Hippocampal formation (tissue), 2 donors: ENCODE data around the gene ZCCHC14.
"Not testable (repeated sequence)": the region's sequence is repeated elsewhere in the genome, so short reads cannot be mapped to it uniquely, and the experiment has no call there.

Source experiments
- DNase-seq, 2 donors: peaks; one replicate each; lab custom pipeline; 2025; lab: John Stamatoyannopoulos, UW

ZCCHC14 gene

DNA sequence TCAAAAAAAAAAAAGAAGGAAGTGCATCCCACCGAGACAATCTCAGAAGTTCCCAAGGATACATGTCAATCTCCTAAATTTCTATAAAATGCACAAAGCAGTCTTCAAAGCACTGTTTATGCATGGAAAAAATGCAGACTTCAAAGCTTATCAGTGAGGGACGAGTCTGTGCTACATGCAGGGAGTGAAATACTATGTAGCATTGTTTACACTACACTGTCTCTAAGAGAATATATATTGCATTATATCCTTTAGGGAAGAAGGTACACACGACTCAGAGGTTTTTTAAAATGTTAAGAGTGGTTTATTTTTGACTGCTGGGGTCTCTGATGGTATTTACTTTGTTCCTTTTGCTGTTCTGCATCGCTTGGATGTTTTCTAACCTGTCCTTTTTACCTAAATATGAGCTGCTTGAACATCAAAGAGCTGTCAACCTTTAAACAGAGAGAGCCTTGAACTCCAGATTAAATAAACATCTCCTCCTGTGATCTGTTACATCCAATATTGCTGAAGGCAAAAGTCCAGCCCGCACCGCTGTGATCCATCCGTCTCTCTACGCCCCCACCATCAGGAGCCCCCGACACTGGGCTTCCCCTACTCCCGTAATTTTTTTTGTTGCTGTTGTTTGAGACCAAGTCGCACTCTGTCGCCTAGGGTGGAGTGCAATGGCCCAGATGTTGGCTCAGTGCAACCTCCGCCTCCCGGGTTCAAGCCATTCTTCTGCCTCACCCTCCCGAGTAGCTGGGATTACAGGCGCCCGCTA is 110.6 kb downstream of the ZCCHC14 start:
- no peak for DNase-seq

- no peak for DNase-seq
These were observed 111.9 kb downstream of the ZCCHC14 start for GRCh38 chr16:87380881-87381280.

- no peak for DNase-seq
These were observed 112.4 kb downstream of the ZCCHC14 start for GRCh38 chr16:87380403-87380802.

DNA sequence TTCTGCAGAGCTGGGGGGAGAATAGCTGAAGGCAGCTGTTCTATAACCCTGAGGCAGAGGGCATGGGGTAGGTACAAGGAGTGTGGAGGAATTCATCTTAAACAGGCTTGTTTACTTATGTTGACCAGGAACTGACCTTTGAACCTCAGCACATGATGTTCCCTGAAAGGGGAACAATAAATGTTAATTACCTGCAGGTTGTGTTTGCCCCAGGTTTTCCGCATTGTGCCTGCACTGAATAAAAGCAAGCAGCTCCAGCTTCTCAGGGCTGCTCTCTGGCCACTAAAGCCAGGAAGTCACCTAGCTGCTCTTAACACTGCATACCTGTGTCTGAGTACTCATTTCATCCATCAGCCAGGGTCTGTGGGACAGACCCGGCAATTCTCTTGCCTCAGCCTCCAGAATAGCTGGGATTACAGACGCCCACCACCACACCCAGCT is 113.5 kb downstream of the ZCCHC14 start:
- not testable (repeated sequence) for DNase-seq

DNA sequence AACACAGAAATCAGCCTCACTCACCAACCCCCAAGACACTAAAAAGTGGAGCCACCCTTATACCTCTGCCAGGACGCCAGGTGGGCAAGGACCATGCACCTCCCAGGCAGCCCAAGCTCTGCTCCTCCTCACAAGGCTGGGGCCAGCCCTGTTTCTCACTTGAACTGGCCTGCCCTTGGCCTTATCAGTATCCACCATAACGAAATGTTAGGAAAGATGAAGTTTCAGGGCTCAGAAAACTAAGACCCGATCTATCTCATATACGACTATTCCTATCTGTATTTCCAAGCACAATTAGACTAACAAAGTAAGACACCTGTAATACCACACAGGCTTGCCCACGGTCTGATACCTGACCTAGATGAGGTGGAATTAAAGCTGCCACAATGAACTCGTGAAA is 116.2 kb downstream of the ZCCHC14 start:
- no peak for DNase-seq

DNA sequence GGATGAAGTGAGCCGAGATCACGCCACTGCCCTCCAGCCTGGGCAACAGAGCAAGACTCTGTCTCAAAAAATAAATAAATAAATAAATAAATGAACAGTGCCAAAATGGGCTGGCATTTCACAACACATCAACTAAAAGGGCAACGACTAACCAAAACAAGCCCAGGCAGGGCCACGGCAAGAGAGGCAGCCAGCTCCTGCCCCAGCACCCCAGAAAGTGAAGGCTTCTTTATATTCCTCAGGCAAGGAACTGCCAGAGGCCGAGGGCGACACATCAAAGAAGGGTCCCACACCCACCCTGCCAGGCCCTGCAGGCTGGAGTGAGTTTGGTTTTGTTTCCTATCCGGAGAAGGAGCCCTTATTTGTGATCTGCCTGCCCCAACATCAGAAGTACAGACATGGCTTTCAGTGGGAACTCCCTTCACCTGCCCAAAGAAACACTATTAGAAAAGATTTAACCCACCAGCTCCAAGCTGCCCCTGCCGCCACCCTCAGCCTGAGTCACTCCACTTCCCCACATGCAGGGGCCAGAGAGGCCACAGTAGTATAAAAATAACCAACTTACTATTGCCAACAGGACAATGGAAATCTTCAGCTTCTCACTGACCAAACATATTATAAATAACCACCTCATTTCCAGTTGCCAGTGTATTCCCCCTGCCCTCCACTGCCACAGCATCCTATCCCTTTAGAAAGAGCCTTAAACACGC is 117.2 kb downstream of the ZCCHC14 start:
- no peak for DNase-seq

- DNase-seq: no peak
These were observed 118.5 kb downstream of the ZCCHC14 start for GRCh38 chr16:87374313-87374712.

DNA sequence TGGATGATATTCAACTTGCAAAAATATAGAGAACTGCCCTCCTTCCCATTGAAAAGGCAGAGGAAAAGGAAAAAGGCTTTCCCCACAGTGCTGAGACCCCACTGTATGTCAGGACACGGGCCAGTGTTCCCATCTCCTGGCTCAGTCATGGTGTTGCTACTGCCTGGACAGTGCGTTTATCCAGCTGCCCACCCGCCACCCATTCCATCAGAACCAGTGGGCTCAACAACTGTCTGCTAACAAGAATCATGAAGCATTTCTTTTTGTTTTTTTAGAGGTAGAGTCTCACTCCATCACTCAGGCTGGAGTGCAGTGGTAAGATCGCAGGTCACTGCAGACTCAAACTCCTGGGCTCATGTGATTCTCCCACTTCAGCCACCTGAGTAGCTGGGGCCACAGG is 120.5 kb downstream of the ZCCHC14 start:
- no peak for DNase-seq

DNA sequence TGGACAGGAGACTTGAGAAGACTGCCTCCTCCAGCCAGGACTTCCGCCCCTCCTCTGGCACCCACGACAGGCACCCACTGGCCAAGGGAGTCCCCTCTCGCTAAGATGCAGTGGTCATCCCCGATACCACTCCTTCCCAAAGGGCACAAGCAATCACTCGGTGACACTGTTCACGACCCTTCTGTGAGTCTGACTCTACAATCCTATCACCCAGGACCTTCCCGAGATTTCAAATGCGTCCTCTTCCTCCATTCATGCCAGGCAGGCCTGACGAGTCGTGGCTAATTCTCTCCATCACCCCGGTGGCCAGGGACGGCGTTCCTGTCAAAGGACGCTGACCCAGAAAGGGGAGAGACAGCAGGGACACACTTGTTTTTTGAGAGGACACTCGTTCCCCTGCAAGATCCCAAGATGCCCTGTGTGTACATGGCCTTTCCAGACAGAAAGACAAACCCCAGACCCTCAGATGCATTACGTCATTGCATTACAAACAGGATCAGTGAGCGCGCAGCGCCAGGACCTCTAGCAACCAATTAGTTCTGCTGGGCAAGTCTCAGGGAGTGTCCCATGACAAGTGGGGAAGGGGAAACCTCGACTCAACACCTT is 121.5 kb downstream of the ZCCHC14 start:
- no peak for DNase-seq

DNA sequence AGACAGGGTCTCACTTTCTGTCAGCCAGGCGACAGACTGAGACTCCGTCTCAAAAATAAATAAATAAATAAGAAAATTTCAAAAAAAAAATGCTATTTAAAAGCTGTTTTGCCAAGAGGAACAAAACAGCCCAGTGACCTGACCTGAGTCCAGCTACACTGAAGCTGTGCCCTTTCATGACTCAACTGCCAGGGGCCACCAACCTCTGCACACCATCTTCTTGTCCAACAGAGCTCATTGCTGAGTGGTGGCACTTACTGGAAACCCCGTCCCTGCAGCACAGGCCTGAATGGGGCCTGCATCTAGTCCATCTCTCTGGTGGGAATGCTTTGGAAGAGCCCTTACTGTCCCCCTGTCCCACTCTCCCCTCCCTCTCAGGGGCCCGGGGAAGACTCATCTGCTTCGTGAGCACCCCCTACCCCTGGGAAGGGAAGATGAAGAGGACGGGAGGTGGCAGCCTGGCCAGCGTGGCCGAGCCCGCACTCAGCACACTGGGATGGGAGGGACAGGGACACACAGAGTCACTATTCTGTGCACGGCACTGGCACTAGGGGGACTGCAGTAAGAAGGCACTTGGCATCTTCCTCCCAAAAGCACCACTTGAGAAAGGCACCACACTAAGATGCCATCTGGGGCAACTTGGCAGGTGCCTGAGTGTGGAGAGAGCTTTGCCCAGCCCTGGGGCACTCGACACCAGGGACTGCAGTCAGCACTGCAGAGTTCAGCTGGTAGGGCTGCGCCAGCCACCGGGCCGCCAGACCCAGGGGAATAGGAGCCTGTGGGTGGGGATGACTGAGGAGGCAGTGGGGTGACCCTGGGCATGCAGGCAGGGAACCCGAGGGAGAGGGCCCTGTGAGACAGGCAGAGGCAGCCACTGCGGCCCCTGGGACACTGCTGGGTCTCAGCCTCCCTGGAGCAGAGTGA is 122.8 kb downstream of the ZCCHC14 start:
- no peak for DNase-seq

DNA sequence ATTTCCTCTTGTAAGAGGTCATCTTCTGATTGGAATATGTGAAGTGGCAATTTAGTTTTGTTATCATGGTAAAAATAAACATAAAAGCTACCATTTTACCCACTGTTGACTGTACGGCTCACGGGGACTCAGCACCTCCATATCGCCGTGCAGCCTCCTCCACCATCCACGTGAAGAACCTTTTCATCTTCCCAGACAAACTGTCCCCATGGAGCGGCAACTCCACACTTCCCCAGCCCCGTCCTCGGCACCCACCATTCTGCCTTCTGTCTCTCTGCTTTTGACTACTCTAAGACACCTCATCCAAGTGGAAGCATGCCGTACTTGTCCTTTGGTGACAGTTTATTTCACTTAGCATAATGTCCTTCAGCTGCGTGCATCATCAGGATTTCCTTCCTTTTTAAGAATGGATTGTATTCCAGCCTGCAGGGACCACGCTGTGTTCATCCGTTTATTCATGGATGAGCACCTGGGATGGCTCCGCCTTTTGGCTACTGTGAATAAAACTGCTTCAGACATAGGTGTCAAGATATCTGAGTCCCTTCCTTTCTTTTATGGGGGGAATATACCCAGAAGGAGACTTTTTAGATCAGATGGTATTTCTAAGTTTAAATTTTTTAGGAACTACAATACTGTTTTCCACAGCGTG is 123.6 kb downstream of the ZCCHC14 start:
- DNase-seq: no peak

DNA sequence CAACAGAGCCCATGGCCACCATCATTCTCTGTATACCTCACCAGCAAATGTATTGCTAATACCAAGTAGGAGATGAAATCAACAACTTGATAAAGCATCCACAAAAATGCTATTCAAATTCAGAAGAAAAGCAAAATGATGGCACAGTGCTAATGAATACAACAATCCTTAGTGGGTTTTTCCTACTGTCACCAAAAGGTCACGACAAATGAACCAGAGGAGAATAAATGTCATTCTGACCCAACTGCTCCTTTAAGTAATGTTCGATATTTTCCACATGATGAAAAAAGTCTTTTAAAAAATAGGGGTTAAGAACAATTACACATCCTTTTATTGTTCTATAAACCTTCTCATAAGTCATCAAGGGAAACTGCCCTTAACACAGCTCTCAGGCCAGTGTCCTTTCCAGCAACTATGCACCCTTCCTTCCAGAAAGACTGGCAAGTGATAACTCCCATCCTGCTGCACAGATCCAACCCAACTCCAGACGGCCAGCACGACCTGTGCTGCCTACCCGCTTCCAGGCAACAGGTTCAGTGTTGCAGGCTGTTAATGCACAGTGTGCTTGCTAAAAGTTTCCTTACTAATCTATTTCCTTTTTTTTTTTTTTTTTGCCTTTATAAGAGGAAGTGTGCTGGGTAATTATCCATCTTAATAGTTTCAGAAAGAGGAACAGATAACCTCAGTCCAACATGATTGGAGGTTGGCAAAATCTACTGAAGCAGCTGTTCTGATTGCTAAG is 124.6 kb downstream of the ZCCHC14 start:
- DNase-seq: no peak

DNA sequence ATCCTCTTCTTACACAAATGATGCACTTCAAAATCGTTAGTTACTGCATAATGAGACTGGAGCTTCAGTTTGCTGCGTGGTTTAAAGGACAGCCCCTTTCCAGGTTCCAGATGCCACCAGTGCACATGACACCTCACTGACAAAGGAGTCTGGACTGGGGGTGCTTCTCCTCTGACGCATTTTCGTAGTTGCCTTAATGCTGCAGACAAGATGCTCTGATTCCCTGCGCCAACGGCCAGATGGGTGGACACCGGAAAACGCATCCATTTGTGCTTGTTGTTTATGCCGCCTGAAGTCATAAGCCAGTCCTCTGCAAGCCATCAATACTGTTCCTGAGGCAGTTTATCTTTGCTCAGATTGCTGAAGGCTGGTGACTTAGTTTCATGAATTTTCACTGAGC is 125.3 kb downstream of the ZCCHC14 start:
- no peak for DNase-seq

GRCh38 chr16:87366930-87367329 is 125.9 kb downstream of the ZCCHC14 start:
- DNase-seq: no peak

DNA sequence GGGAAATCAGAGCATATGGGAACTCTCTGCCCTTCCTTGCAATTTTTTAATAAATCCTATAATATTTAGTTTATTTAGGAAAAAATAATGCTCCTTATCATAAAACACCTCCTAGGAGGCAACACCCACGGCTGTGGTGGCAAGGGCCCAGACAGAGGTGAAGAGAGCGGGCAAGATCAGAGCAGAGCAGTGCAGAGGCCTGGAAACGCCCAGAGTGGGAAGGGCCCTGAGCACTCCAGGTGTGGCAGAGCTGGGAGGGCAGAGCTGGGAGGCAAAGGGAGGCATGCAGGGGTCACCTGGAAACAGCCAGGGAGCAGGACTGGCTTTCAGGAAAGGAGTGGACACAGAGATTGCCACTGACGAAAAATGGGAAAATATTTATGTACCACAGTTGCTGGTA is 126.5 kb downstream of the ZCCHC14 start:
- DNase-seq: no peak

GRCh38 chr16:87365021-87365713 is 127.7 kb downstream of the ZCCHC14 start:
- DNase-seq: no peak

DNA sequence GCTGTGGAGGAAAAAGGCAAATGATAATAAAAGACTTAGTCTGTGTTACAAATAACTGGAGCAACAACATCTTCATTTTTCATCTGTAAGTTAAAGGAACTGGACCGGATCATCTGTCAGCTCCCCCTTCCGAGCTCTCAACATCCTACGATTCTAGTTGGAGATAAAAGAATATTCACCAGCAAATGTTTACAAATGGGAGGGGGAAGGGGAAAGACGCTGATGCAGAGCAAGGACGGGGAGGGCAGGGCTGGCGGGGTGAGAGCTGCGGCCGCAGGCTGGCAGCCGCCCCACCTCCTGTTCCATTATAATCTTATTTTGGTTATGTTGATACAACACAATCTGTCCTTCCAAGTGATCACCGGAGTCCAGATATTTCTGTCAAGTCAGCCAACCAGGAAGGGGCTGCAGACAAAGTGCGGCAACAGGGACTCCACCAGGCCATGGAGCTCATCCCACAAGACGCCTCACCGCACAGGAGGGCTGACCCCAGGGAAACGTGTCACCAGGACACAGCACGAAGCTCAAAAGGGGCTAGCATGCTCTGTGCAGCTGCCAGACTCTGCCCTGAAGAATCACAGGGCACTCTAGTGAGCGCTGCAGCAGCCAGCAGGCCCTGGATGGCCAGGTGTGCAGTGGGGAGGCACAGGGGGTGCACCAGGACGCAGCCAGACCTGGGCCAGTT is 128.9 kb downstream of the ZCCHC14 start:
- no peak for DNase-seq

- DNase-seq: not testable (repeated sequence)
These were observed 129.8 kb downstream of the ZCCHC14 start for GRCh38 chr16:87362828-87363559.
